RWPE2 (cell line): ENCODE measurements around the gene DOK6.
"Not testable (repeated sequence)": the region's sequence is repeated elsewhere in the genome, so short reads cannot be mapped to it uniquely, and the experiment has no call there.

Experiments used
- ATAC-seq: fragments of 200-7000 bp; cut with Tn5 transposase; 3 replicates; pipeline ENCODE4 v1.9.1; 2021; ENCODE audit warnings: low read depth
- DNase-seq: peaks from one replicate; pipeline ENCODE4 v3.0.0-alpha.2; 2020; ENCODE audit warnings: low spot score
- H3K27ac ChIP-seq: fragments of 450-650 bp; 2 replicates; pipeline ENCODE4 v1.5.1; 2017; ENCODE audit warnings: mild to moderate bottlenecking; ENCODE audit not compliant: poor library complexity, severe bottlenecking
- H3K27me3 ChIP-seq: fragments of 250-450 bp; sonication (Bioruptor Pico); 2 replicates; pipeline ENCODE4 v1.5.1; 2021; ENCODE audit warnings: mild to moderate bottlenecking, moderate library complexity; ENCODE audit not compliant: insufficient read depth, poor library complexity, severe bottlenecking
- H3K36me3 ChIP-seq: fragments of 250-450 bp; sonication (Bioruptor Pico); 2 replicates; pipeline ENCODE4 v1.5.1; 2020; ENCODE audit warnings: low read depth, mild to moderate bottlenecking, moderate library complexity
- H3K4me1 ChIP-seq: fragments of 250-450 bp; sonication (Bioruptor Pico); 2 replicates; pipeline ENCODE4 v1.5.1; 2021; ENCODE audit warnings: mild to moderate bottlenecking, moderate library complexity; ENCODE audit not compliant: insufficient read depth, poor library complexity, severe bottlenecking
- H3K4me3 ChIP-seq: fragments of 250-450 bp; sonication (Bioruptor Pico); 2 replicates; pipeline ENCODE4 v1.5.1; 2021; ENCODE audit warnings: mild to moderate bottlenecking, moderate library complexity; ENCODE audit not compliant: severe bottlenecking
- H3K9me3 ChIP-seq: fragments of 250-450 bp; sonication (Bioruptor Pico); 2 replicates; pipeline ENCODE4 v1.5.1; 2021; ENCODE audit warnings: mild to moderate bottlenecking, moderate library complexity; ENCODE audit not compliant: severe bottlenecking
- CTCF ChIP-seq: fragments of 450-650 bp; IDR thresholded peaks from one replicate; pipeline ENCODE4 v1.5.1; 2017; ENCODE audit warnings: mild to moderate bottlenecking, moderate library complexity; ENCODE audit not compliant: poor library complexity, severe bottlenecking

DOK6 gene

GRCh38 chr18:69814861-69815385, 414.2 kb downstream of the DOK6 start:
- Histone ChIP-seq H3K36me3 (no peaks in the 10 kb centered on the region), H3K9me3 (no peaks in the 10 kb centered on the region), H3K27me3 (no peaks in the 10 kb centered on the region), H3K27ac (no peak overlapping the region), H3K4me3 (no peak overlapping the region), H3K4me1 (no peaks in the 10 kb centered on the region)
- no peak for TF ChIP-seq CTCF
- ATAC-seq (no peak), DNase-seq (no peak)

GRCh38 chr18:69817335-69817940, 416.8 kb downstream of the DOK6 start:
- H3K9me3 ChIP-seq = no peaks in the 10 kb centered on the region
- DNase-seq = no peak

GRCh38 chr18:69819460-69819859, 418.8 kb downstream of the DOK6 start:
- DNase-seq = no peak
- Histone ChIP-seq H3K4me1 (no peaks in the 10 kb centered on the region), H3K36me3 (no peaks in the 10 kb centered on the region), H3K4me3 (no peak overlapping the region), H3K27ac (no peak overlapping the region), H3K9me3 (no peaks in the 10 kb centered on the region), H3K27me3 (no peaks in the 10 kb centered on the region)
- ATAC-seq = no peak
- no peak for TF ChIP-seq CTCF

More at GRCh38 chr18:69817335-69817940, 416.8 kb downstream of the DOK6 start:
- Histone ChIP-seq H3K4me3 (no peak overlapping the region), H3K27ac (no peak overlapping the region), H3K36me3 (no peaks in the 10 kb centered on the region), H3K27me3 (no peaks in the 10 kb centered on the region), H3K4me1 (no peaks in the 10 kb centered on the region)
- ATAC-seq = peak; percentile 58; the same call in 1 of the 3 replicates
- TF ChIP-seq CTCF = no peak

GRCh38 chr18:69820538-69820937, 419.9 kb downstream of the DOK6 start:
- no peak for TF ChIP-seq CTCF
- Histone ChIP-seq H3K27me3 (no peaks in the 10 kb centered on the region), H3K4me1 (no peaks in the 10 kb centered on the region), H3K4me3 (no peak overlapping the region), H3K9me3 (no peaks in the 10 kb centered on the region), H3K36me3 (no peaks in the 10 kb centered on the region), H3K27ac (no peak overlapping the region)
- no peak for ATAC-seq
- DNase-seq = no peak

GRCh38 chr18:69830189-69830588, 429.5 kb downstream of the DOK6 start:
- Histone ChIP-seq H3K27ac (no peak overlapping the region), H3K36me3 (no peaks in the 10 kb centered on the region), H3K27me3 (peaks cover 8% of the 10 kb centered on the region), H3K4me3 (no peak overlapping the region), H3K9me3 (no peaks in the 10 kb centered on the region), H3K4me1 (no peaks in the 10 kb centered on the region)
- no peak for ATAC-seq
- no peak for TF ChIP-seq CTCF
- no peak for DNase-seq

GRCh38 chr18:69834980-69835379, 434.3 kb downstream of the DOK6 start:
- not testable (repeated sequence) for H3K36me3 ChIP-seq, H3K27me3 ChIP-seq, DNase-seq, H3K27ac ChIP-seq, H3K9me3 ChIP-seq, ATAC-seq, H3K4me3 ChIP-seq, H3K4me1 ChIP-seq
